GM23338 (cell line): ENCODE data around the gene CD3G. TPM values are rescaled to one million over a fixed set of nuclear protein-coding genes. Genes with fewer than 3 reads are reported as not detected.

Experiments used
- ATAC-seq: fragments of 200-7000 bp; cut with Tn5 transposase; 3 replicates; pipeline ENCODE4 v1.9.1; 2020
- DNase-seq: peaks from one replicate; pipeline ENCODE4 v3.0.0-alpha.2; 2015; ENCODE audit warnings: low spot score
- H2AFZ ChIP-seq: fragments of 200-600 bp; sonication (generic); 2 replicates; pipeline ENCODE4 v1.8.0; 2016; ENCODE audit warnings: antibody characterized with exemption, mild to moderate bottlenecking, moderate library complexity
- H3F3A ChIP-seq: fragments of 200-600 bp; sonication (generic); replicated peaks from 2 replicates; pipeline ENCODE4 v1.8.0; 2017; ENCODE audit warnings: antibody characterized with exemption, mixed run types, low read depth
- H3K27ac ChIP-seq: fragments of 200-600 bp; sonication (generic); 2 replicates; pipeline ENCODE4 v1.6.1; 2016; ENCODE audit warnings: low read depth
- H3K27me3 ChIP-seq: fragments of 200-600 bp; sonication (generic); 2 replicates; pipeline ENCODE4 v1.8.0; 2016; ENCODE audit warnings: mild to moderate bottlenecking, mixed run types, moderate library complexity; ENCODE audit not compliant: insufficient read depth
- H3K36me3 ChIP-seq: fragments of 200-600 bp; sonication (generic); 2 replicates; pipeline ENCODE4 v1.8.0; 2016; ENCODE audit warnings: mild to moderate bottlenecking; ENCODE audit not compliant: insufficient read depth
- H3K4me1 ChIP-seq: fragments of 200-600 bp; sonication (generic); 2 replicates; pipeline ENCODE4 v1.8.0; 2016; ENCODE audit warnings: mild to moderate bottlenecking, moderate library complexity; ENCODE audit not compliant: insufficient read depth
- H3K4me2 ChIP-seq: fragments of 200-600 bp; sonication (generic); 2 replicates; pipeline ENCODE4 v1.7.1; 2017; ENCODE audit warnings: mixed run types
- H3K4me3 ChIP-seq: fragments of 200-600 bp; sonication (generic); 2 replicates; pipeline ENCODE4 v1.6.1; 2016; ENCODE audit warnings: mixed run types
- H3K79me2 ChIP-seq: fragments of 200-600 bp; sonication (generic); replicated peaks from 2 replicates; pipeline ENCODE4 v1.8.0; 2017; ENCODE audit warnings: mild to moderate bottlenecking; ENCODE audit not compliant: insufficient read depth
- H3K9me2 ChIP-seq: fragments of 200-600 bp; sonication (generic); 2 replicates; pipeline ENCODE4 v1.8.0; 2017; ENCODE audit not compliant: insufficient read depth
- H4K20me1 ChIP-seq: fragments of 200-600 bp; sonication (generic); replicated peaks from 2 replicates; pipeline ENCODE4 v1.8.0; 2017; ENCODE audit warnings: mild to moderate bottlenecking; ENCODE audit not compliant: insufficient read depth
- H3K27ac Mint-ChIP-seq: 2 replicates; pipeline ENCODE4 v1.8.0; 2020; ENCODE audit warnings: inconsistent platforms, mild to moderate bottlenecking, moderate library complexity, mixed read lengths
- H3K27me3 Mint-ChIP-seq: 3 replicates; pipeline ENCODE4 v1.8.0; 2022; ENCODE audit warnings: low read depth, mild to moderate bottlenecking, moderate library complexity, mixed read lengths, inconsistent platforms; ENCODE audit not compliant: insufficient read depth, poor library complexity
- H3K36me3 Mint-ChIP-seq: 3 replicates; pipeline ENCODE4 v1.8.0; 2021; ENCODE audit warnings: low read depth, mild to moderate bottlenecking, inconsistent platforms, moderate library complexity, mixed read lengths
- H3K4me1 Mint-ChIP-seq: 3 replicates; pipeline ENCODE4 v1.8.0; 2020; ENCODE audit warnings: mild to moderate bottlenecking, inconsistent platforms, mixed read lengths
- H3K4me3 Mint-ChIP-seq: 3 replicates; pipeline ENCODE4 v1.8.0; 2021; ENCODE audit warnings: moderate library complexity, mild to moderate bottlenecking, inconsistent platforms, mixed read lengths
- H3K9me3 Mint-ChIP-seq: 3 replicates; pipeline ENCODE4 v1.8.0; 2020; ENCODE audit warnings: moderate library complexity, mild to moderate bottlenecking, inconsistent platforms, mixed read lengths
- CREB1 ChIP-seq: fragments of 250-450 bp; sonication (Bioruptor Pico); IDR thresholded peaks from 2 replicates; pipeline ENCODE4 v1.5.0; 2020; ENCODE audit warnings: low read depth, mild to moderate bottlenecking, moderate library complexity
- EZH2phosphoT487 ChIP-seq: fragments of 200-600 bp; sonication (generic); IDR thresholded peaks from one replicate; pipeline ENCODE4 v1.8.1; 2018; ENCODE audit warnings: antibody characterized with exemption; ENCODE audit not compliant: unreplicated experiment
- JUNB ChIP-seq: IDR thresholded peaks from one replicate; pipeline ENCODE4 v1.6.1; 2016; ENCODE audit warnings: antibody characterized with exemption; ENCODE audit not compliant: unreplicated experiment
- POLR2AphosphoS5 ChIP-seq: IDR thresholded peaks from 2 replicates; pipeline ENCODE4 v1.6.1; 2016; ENCODE audit warnings: antibody characterized with exemption, low read depth
- STAT1 ChIP-seq: IDR thresholded peaks from one replicate; pipeline ENCODE4 v1.6.1; 2016; ENCODE audit warnings: antibody characterized with exemption; ENCODE audit not compliant: unreplicated experiment
- ZNF331 ChIP-seq: fragments of 250-450 bp; sonication (Bioruptor Pico); IDR thresholded peaks from 2 replicates; pipeline ENCODE4 v1.5.0; 2020; ENCODE audit warnings: low read depth, mild to moderate bottlenecking, moderate library complexity
- polyA plus RNA-seq: library from polyadenylated mRNA; unstranded; fragments of >200 nt; fragmentation: Nextera tagmentation; extraction: Ambion mirVana; gene quantifications from 2 replicates; pipeline ENCODE4 v1.2.1, GENCODE V29; 2016
- total RNA-seq: library from RNA; depleted of rRNA; stranded (reverse); fragments of >200 nt; shearing (Covaris generic); gene quantifications from 2 replicates; pipeline ENCODE4 v1.2.3, GENCODE V29; 2014
- TF ChIP-seq, protein P1 (sequence below): fragments of 250-450 bp; sonication (Bioruptor Pico); IDR thresholded peaks from 2 replicates; pipeline ENCODE4 v1.5.0; 2020; ENCODE audit warnings: mild to moderate bottlenecking, moderate library complexity
- TF ChIP-seq, protein P2 (sequence below): IDR thresholded peaks from 2 replicates; pipeline ENCODE4 v1.6.1; 2016; ENCODE audit warnings: antibody characterized with exemption

The CD3G gene
- total and polyA plus RNA-seq, 2 experiments from 2014 or later, result not detected

DNA sequence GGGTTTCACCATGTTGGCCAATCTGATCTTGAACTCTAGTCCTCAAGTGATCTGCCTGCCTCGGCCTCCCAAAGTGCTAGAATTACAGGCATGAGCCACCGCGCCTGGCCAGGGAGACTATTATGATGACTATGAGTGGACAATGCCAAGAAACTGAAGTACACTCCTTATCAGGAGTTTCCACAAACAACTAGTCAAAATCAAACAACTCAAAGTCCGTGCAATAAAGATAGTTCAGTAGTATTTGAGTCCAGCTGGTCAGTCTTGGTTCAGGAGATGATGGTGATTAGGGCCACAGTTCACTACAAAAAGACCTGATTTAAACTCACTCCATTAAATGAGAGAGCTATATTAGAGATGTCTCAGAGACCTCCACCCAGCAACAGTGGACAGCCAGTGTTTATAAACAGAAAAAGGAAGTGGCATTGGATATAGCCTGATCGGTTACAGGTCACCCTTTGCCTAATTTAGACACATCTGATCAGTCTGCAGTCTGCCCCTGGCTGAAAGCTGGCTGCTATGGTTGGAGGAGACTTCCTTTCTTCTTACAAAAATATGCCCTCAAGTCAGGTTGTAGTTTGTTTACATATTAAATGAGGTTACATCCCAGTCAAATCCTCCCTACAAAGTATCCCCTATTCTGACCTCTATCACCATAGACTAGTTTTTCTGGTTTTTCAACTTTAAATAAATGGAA is 22.6 kb upstream of the CD3G start (continued):
- TF ChIP-seq, protein P1, sequence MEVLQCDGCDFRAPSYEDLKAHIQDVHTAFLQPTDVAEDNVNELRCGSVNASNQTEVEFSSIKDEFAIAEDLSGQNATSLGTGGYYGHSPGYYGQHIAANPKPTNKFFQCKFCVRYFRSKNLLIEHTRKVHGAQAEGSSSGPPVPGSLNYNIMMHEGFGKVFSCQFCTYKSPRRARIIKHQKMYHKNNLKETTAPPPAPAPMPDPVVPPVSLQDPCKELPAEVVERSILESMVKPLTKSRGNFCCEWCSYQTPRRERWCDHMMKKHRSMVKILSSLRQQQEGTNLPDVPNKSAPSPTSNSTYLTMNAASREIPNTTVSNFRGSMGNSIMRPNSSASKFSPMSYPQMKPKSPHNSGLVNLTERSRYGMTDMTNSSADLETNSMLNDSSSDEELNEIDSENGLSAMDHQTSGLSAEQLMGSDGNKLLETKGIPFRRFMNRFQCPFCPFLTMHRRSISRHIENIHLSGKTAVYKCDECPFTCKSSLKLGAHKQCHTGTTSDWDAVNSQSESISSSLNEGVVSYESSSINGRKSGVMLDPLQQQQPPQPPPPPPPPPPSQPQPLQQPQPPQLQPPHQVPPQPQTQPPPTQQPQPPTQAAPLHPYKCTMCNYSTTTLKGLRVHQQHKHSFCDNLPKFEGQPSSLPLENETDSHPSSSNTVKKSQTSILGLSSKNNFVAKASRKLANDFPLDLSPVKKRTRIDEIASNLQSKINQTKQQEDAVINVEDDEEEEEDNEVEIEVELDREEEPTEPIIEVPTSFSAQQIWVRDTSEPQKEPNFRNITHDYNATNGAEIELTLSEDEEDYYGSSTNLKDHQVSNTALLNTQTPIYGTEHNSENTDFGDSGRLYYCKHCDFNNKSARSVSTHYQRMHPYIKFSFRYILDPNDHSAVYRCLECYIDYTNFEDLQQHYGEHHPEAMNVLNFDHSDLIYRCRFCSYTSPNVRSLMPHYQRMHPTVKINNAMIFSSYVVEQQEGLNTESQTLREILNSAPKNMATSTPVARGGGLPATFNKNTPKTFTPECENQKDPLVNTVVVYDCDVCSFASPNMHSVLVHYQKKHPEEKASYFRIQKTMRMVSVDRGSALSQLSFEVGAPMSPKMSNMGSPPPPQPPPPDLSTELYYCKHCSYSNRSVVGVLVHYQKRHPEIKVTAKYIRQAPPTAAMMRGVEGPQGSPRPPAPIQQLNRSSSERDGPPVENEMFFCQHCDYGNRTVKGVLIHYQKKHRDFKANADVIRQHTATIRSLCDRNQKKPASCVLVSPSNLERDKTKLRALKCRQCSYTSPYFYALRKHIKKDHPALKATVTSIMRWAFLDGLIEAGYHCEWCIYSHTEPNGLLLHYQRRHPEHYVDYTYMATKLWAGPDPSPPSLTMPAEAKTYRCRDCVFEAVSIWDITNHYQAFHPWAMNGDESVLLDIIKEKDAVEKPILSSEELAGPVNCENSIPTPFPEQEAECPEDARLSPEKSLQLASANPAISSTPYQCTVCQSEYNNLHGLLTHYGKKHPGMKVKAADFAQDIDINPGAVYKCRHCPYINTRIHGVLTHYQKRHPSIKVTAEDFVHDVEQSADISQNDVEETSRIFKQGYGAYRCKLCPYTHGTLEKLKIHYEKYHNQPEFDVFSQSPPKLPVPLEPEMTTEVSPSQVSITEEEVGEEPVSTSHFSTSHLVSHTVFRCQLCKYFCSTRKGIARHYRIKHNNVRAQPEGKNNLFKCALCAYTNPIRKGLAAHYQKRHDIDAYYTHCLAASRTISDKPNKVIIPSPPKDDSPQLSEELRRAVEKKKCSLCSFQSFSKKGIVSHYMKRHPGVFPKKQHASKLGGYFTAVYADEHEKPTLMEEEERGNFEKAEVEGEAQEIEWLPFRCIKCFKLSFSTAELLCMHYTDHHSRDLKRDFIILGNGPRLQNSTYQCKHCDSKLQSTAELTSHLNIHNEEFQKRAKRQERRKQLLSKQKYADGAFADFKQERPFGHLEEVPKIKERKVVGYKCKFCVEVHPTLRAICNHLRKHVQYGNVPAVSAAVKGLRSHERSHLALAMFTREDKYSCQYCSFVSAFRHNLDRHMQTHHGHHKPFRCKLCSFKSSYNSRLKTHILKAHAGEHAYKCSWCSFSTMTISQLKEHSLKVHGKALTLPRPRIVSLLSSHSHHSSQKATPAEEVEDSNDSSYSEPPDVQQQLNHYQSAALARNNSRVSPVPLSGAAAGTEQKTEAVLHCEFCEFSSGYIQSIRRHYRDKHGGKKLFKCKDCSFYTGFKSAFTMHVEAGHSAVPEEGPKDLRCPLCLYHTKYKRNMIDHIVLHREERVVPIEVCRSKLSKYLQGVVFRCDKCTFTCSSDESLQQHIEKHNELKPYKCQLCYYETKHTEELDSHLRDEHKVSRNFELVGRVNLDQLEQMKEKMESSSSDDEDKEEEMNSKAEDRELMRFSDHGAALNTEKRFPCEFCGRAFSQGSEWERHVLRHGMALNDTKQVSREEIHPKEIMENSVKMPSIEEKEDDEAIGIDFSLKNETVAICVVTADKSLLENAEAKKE (CRISPR knock-in tag), result no peak
- TF ChIP-seq, protein P2, sequence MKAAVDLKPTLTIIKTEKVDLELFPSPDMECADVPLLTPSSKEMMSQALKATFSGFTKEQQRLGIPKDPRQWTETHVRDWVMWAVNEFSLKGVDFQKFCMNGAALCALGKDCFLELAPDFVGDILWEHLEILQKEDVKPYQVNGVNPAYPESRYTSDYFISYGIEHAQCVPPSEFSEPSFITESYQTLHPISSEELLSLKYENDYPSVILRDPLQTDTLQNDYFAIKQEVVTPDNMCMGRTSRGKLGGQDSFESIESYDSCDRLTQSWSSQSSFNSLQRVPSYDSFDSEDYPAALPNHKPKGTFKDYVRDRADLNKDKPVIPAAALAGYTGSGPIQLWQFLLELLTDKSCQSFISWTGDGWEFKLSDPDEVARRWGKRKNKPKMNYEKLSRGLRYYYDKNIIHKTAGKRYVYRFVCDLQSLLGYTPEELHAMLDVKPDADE, result no peak
- TF ChIP-seq EZH2phosphoT487 (no peak), JUNB (no peak)

DNA sequence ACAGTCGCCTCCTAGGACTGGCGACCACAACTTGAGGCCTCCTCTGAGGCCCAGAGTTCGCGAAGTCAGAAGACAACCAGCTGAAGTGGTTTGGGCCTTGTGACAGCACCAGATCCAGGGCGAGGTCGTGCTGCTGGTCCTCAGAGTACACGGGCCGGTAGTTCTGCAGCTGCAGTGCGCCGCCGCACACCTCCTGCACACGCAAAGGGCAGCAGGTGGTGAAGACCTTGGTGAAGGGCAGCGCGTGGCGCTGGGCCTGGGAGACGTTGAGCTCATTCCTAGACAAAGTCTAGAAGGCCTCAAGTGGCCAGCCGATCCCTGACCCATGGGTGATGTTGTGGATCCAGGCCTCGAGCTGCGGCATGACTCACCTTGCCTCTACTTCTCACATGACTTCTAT is 21.4 kb upstream of the CD3G start:
- H3K27me3 Mint-ChIP-seq, result peaks cover 2% of the 10 kb centered on the region
- no peaks in the 10 kb centered on the region for H3K36me3 ChIP-seq
- no peak overlapping the region for H2AFZ ChIP-seq
- TF ChIP-seq EZH2phosphoT487, result no peak
- no peak for TF ChIP-seq ZNF331
- no peak for TF ChIP-seq CREB1
- TF ChIP-seq STAT1, result no peak
- TF ChIP-seq, protein P1 (CRISPR knock-in tag), result no peak
- TF ChIP-seq POLR2AphosphoS5, result no peak
- no peak overlapping the region for H3K4me2 ChIP-seq
- DNase-seq, result no peak
- no peaks in the 10 kb centered on the region for H3K36me3 Mint-ChIP-seq
- H3K4me1 Mint-ChIP-seq, result peaks cover 7% of the 10 kb centered on the region; the same call in 2 of the 3 replicates
- H3K27ac Mint-ChIP-seq, result no peak overlapping the region
- no peak overlapping the region for H3K4me3 Mint-ChIP-seq
- ATAC-seq, result no peak
- H3K79me2 ChIP-seq, result no peaks in the 10 kb centered on the region
- H3K9me3 Mint-ChIP-seq, result no peaks in the 10 kb centered on the region
- no peak overlapping the region for H3K4me3 ChIP-seq
- H3K9me2 ChIP-seq, result no peaks in the 10 kb centered on the region
- no peaks in the 10 kb centered on the region; the same call in 1 of the 2 replicates for H3K4me1 ChIP-seq
- no peaks in the 10 kb centered on the region for H4K20me1 ChIP-seq
- H3K27me3 ChIP-seq, result no peaks in the 10 kb centered on the region
- no peaks in the 10 kb centered on the region for H3F3A ChIP-seq
- H3K27ac ChIP-seq, result no peak overlapping the region
